ENCODE results near the gene HHIPL2. TPM values are rescaled to one million over a fixed set of nuclear protein-coding genes. Genes with fewer than 3 reads are reported as not detected.

The HHIPL2 gene
- total and polyA plus RNA-seq, 2 experiments from 2014 or later: 0.52 TPM; not detected in 1

- TF ChIP-seq ZNF462 (CRISPR knock-in tag; IDR thresholded peaks at IDR 0.05) (no peak), EZH2phosphoT487 (IDR thresholded peaks at IDR 0.05; ENCODE audit: unreplicated experiment) (no peak)
Observed at GRCh38 chr1:222582099-222582774, 34.3 kb upstream of the HHIPL2 start (continued).

GRCh38 chr1:222579316-222579715 lies 31.4 kb upstream of the HHIPL2 start:
- Mint-ChIP-seq H3K27ac (no peak overlapping the region), H3K4me1 (no peaks in the 10 kb centered on the region), H3K36me3 (ENCODE audit: low read depth) (peaks cover 23% of the 10 kb centered on the region), H3K27me3 (ENCODE audit: insufficient read depth, low read depth, poor library complexity) (no peaks in the 10 kb centered on the region), H3K4me3 (no peak overlapping the region), H3K9me3 (no peaks in the 10 kb centered on the region)
- H3K36me3 ChIP-seq (ENCODE audit: insufficient read depth): peaks cover 20% of the 10 kb centered on the region; the same call in 1 of the 2 replicates
- H4K20me1 ChIP-seq (replicated peaks; ENCODE audit: insufficient read depth): peaks cover 13% of the 10 kb centered on the region; the same call in 1 of the 2 replicates
- no peak overlapping the region for H3K4me3 ChIP-seq
- H3K4me1 ChIP-seq (ENCODE audit: insufficient read depth): no peaks in the 10 kb centered on the region
- H3K9me2 ChIP-seq (ENCODE audit: insufficient read depth): no peaks in the 10 kb centered on the region
- H3K27ac ChIP-seq (ENCODE audit: low read depth): no peak overlapping the region
- H3K79me2 ChIP-seq (replicated peaks; ENCODE audit: insufficient read depth): peaks cover 35% of the 10 kb centered on the region
- ATAC-seq (no peak), DNase-seq (ENCODE audit: low spot score) (no peak)
- no peak overlapping the region for H3K4me2 ChIP-seq
- no peak overlapping the region for H2AFZ ChIP-seq
- no peaks in the 10 kb centered on the region for H3F3A ChIP-seq (replicated peaks; ENCODE audit: low read depth)
- H3K27me3 ChIP-seq (ENCODE audit: insufficient read depth): no peaks in the 10 kb centered on the region
- no peak for TF ChIP-seq STAT1 (IDR thresholded peaks at IDR 0.05; ENCODE audit: unreplicated experiment)
- TF ChIP-seq ETS1 (IDR thresholded peaks at IDR 0.05): no peak
- TF ChIP-seq NANOG (IDR thresholded peaks at IDR 0.05; ENCODE audit: borderline replicate concordance): no peak
- no peak for TF ChIP-seq CTCF (conservative IDR thresholded peaks at IDR 0.05; ENCODE audit: low read depth in 2 of 2)
- TF ChIP-seq EZH2phosphoT487 (IDR thresholded peaks at IDR 0.05; ENCODE audit: unreplicated experiment): no peak
- no peak for TF ChIP-seq CREB1 (CRISPR knock-in tag; IDR thresholded peaks at IDR 0.05; ENCODE audit: low read depth)
- no peak for TF ChIP-seq EZH2 (IDR thresholded peaks at IDR 0.05; ENCODE audit: low read depth, unreplicated experiment)
- TF ChIP-seq REST (IDR thresholded peaks at IDR 0.05; ENCODE audit: unreplicated experiment): no peak
- no peak for TF ChIP-seq ZNF331 (CRISPR knock-in tag; IDR thresholded peaks at IDR 0.05; ENCODE audit: low read depth)
